BE2C (cell line): ENCODE results near the gene PODNL1.
"Not testable (repeated sequence)": the region's sequence is repeated elsewhere in the genome, so short reads cannot be mapped to it uniquely, and the experiment has no call there.

Experiments used
- DNase-seq: peaks from one replicate; pipeline ENCODE4 v3.0.0-alpha.2; 2020
- H3K27me3 ChIP-seq: fragments of 250-450 bp; sonication (Bioruptor Pico); 2 replicates; pipeline ENCODE4 v1.5.1; 2020; ENCODE audit warnings: mild to moderate bottlenecking
- H3K36me3 ChIP-seq: fragments of 250-450 bp; sonication (Bioruptor Pico); 2 replicates; pipeline ENCODE4 v1.5.1; 2020; ENCODE audit warnings: mild to moderate bottlenecking
- H3K4me1 ChIP-seq: fragments of 250-450 bp; sonication (Bioruptor Pico); 2 replicates; pipeline ENCODE4 v1.5.1; 2020
- H3K4me3 ChIP-seq: 2 replicates; pipeline ENCODE4 v1.5.1; 2011; ENCODE audit warnings: low read depth, low read length
- H3K9me3 ChIP-seq: fragments of 250-450 bp; sonication (Bioruptor Pico); 2 replicates; pipeline ENCODE4 v1.5.1; 2020
- CTCF ChIP-seq: IDR thresholded peaks from 2 replicates; pipeline ENCODE4 v1.5.1; 2012; ENCODE audit warnings: mild to moderate bottlenecking, low read depth, low read length

The PODNL1 gene

GRCh38 chr19:13968383-13968935 lies 30.2 kb upstream of the PODNL1 start:
- TF ChIP-seq CTCF: no peak
- DNase-seq: no peak
- no peaks in the 10 kb centered on the region for H3K4me1 ChIP-seq
- no peaks in the 10 kb centered on the region for H3K27me3 ChIP-seq
- no peaks in the 10 kb centered on the region for H3K9me3 ChIP-seq
- no peak overlapping the region for H3K4me3 ChIP-seq
- H3K36me3 ChIP-seq: peaks cover 22% of the 10 kb centered on the region

DNA sequence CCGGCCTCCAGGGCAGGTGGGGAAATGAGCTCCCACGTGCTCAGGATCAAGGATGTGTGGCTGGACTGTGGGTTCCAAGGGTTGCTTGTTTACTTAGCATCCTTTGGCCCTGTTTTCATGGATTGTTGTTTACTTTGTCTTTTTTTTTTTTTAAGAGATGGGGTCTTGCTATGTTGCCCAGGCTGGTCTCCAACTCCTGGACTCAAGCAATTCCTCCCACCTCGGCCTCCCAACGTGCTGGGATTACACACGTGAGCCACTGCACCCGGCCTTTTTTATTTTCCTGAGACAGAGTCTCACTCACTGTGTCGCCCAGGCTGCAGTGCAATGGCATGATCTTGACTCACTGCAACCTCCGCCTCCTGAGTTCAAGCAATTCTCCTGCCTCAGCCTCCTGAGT lies 29.0 kb upstream of the PODNL1 start:
- H3K9me3 ChIP-seq, DNase-seq, H3K27me3 ChIP-seq, H3K4me1 ChIP-seq, H3K4me3 ChIP-seq: not testable (repeated sequence)
- H3K36me3 ChIP-seq: peaks cover 26% of the 10 kb centered on the region

DNA sequence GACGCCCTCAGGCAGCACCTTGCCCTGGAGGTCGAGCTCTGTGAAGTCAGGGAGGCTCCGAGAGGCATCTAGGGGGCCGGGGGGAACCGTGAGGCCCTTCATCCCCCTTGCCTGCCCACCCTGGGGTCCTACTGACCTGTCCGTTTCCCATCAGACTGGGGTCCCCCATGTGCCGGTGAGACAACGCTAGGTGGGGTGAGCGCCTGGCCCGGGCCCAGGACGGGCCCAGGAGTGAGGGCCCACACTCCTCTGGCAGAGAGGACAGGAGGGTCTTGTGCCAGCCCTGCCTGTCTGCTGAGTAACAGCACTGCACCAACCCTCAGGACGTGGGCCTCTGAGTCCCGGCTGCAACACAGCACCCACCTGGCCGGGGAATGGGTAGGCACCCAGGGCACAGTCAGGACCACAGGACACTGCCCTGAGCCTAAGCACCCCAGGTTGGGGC lies 28.5 kb upstream of the PODNL1 start:
- no peaks in the 10 kb centered on the region for H3K27me3 ChIP-seq
- H3K36me3 ChIP-seq: peaks cover 26% of the 10 kb centered on the region
- no peak for TF ChIP-seq CTCF
- H3K4me3 ChIP-seq: no peak overlapping the region
- no peaks in the 10 kb centered on the region for H3K9me3 ChIP-seq
- H3K4me1 ChIP-seq: no peaks in the 10 kb centered on the region
- DNase-seq: no peak

DNA sequence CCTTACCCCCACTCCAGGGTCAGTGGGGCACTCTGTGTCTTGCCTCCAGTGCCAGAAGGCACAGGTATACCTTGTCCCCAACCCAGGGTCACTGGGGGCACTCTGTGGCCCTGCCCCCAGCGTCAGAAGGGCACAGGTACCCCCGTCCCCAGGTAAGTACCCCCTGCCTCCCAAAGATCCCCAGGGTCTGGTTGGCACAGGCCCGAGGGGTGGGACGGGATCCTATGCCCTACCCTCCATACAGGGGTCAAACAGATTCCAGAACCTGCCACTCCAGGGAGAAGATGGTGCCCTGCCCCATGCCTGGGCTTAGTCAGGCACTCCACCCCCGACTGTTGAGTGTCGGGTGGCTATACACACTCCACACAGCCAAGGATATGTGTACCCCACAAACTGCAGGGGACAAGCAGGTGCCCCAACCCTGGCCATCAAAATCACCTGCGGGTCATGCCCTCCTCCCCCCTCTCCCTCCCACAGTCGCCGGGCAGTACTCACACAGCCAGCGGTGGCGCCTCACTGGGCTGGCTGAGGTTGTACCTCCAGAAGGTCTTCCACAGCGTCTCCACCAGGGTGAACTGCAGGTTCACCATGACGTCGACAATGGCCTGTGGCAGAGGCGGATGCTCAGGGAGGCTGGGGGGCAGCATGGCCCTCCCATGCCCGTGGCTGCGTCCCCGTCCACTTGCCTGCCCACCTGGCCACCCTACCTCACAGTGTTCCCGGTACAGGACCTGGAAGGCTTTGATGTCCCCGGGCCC lies 27.9 kb upstream of the PODNL1 start:
- TF ChIP-seq CTCF: no peak
- Histone ChIP-seq H3K27me3 (no peaks in the 10 kb centered on the region), H3K4me3 (no peak overlapping the region), H3K4me1 (no peaks in the 10 kb centered on the region), H3K36me3 (peaks cover 29% of the 10 kb centered on the region), H3K9me3 (no peaks in the 10 kb centered on the region)
- no peak for DNase-seq

GRCh38 chr19:13965377-13965896 lies 27.2 kb upstream of the PODNL1 start:
- peaks cover 34% of the 10 kb centered on the region for H3K36me3 ChIP-seq
- TF ChIP-seq CTCF: no peak

GRCh38 chr19:13964776-13965175 lies 26.6 kb upstream of the PODNL1 start:
- no peak for TF ChIP-seq CTCF
- no peaks in the 10 kb centered on the region for H3K9me3 ChIP-seq
- H3K36me3 ChIP-seq: peaks cover 40% of the 10 kb centered on the region
- H3K27me3 ChIP-seq: no peaks in the 10 kb centered on the region
- H3K4me3 ChIP-seq: no peak overlapping the region
- DNase-seq: no peak
- no peaks in the 10 kb centered on the region for H3K4me1 ChIP-seq

More at GRCh38 chr19:13965377-13965896, 27.2 kb upstream of the PODNL1 start:
- H3K27me3 ChIP-seq: no peaks in the 10 kb centered on the region
- no peak overlapping the region for H3K4me3 ChIP-seq
- H3K9me3 ChIP-seq: no peaks in the 10 kb centered on the region
- no peaks in the 10 kb centered on the region for H3K4me1 ChIP-seq
- DNase-seq: no peak
